IMR-90 (cell line): ENCODE data around the gene CCDC179. TPM values are rescaled to one million over a fixed set of nuclear protein-coding genes. Genes with fewer than 3 reads are reported as not detected.

Source experiments
- ATAC-seq: fragments of 200-7000 bp; cut with Tn5 transposase; 2 replicates; pipeline ENCODE4 v1.9.1; 2020; ENCODE audit warnings: low read depth, mild to moderate bottlenecking, moderate library complexity
- BruUV-seq: library from RNA; stranded (reverse); fragments of 400-500 nt; replicated peaks from 2 replicates; lab custom pipeline; 2021; lab: Mats Ljungman, UMichigan
- CTCF ChIA-PET: fragments of 300-600 bp; formaldehyde crosslinking; extraction: SDS; loops from one replicate; lab custom pipeline; 2021; ENCODE audit warnings: antibody characterized with exemption; lab: Yijun Ruan, JAX
- POLR2A ChIA-PET: fragments of 300-600 bp; sonication (Branson Sonifier 250); formaldehyde crosslinking; loops from one replicate; lab custom pipeline; 2022; ENCODE audit warnings: antibody characterized with exemption; ENCODE audit not compliant: unreplicated experiment; lab: Charles Lee
- DNase-seq: peaks from one replicate; pipeline ENCODE4 v3.0.0; 2013
- H2AFZ ChIP-seq: replicated peaks from 2 replicates; pipeline ENCODE3; 2013; ENCODE audit warnings: low read length, mild to moderate bottlenecking; ENCODE audit not compliant: poor library complexity
- H2AK5ac ChIP-seq: 2 replicates; pipeline ENCODE4 v1.6.1; 2013; ENCODE audit warnings: low read depth, low read length, inconsistent platforms
- H2AK9ac ChIP-seq: replicated peaks from 2 replicates; pipeline ENCODE3; 2013; ENCODE audit warnings: mild to moderate bottlenecking, low read depth, low read length, moderate library complexity; ENCODE audit not compliant: poor library complexity
- H2BK120ac ChIP-seq: 2 replicates; pipeline ENCODE4 v1.6.1; 2013; ENCODE audit warnings: low read depth, low read length, inconsistent platforms
- H2BK15ac ChIP-seq: 3 replicates; pipeline ENCODE4 v1.6.1; 2013; ENCODE audit warnings: low read depth, low read length, inconsistent platforms
- H2BK20ac ChIP-seq: 2 replicates; pipeline ENCODE4 v1.6.1; 2013; ENCODE audit warnings: low read depth, mild to moderate bottlenecking, inconsistent platforms, low read length, moderate library complexity
- H2BK5ac ChIP-seq: 2 replicates; pipeline ENCODE4 v1.6.1; 2013; ENCODE audit warnings: mild to moderate bottlenecking, low read depth, low read length, inconsistent platforms; ENCODE audit not compliant: poor library complexity, severe bottlenecking
- H3K14ac ChIP-seq: replicated peaks from 2 replicates; pipeline ENCODE4 v1.6.1; 2013; ENCODE audit warnings: low read depth, low read length, inconsistent platforms
- H3K18ac ChIP-seq: 2 replicates; pipeline ENCODE4 v1.6.1; 2013; ENCODE audit warnings: low read depth, low read length, control low read depth
- H3K23ac ChIP-seq: 2 replicates; pipeline ENCODE4 v1.6.1; 2013; ENCODE audit warnings: low read depth, low read length, inconsistent platforms
- H3K27ac ChIP-seq: 2 replicates; pipeline ENCODE4 v1.5.1; 2013; ENCODE audit warnings: mild to moderate bottlenecking, control low read depth, low read length; ENCODE audit not compliant: insufficient read depth
- H3K27me3 ChIP-seq: 2 replicates; pipeline ENCODE4 v1.6.1; 2013; ENCODE audit warnings: low read length; ENCODE audit not compliant: control insufficient read depth, insufficient read depth
- H3K36me3 ChIP-seq: 2 replicates; pipeline ENCODE4 v1.6.1; 2013; ENCODE audit warnings: low read length, mixed read lengths; ENCODE audit not compliant: control insufficient read depth, insufficient read depth
- H3K4ac ChIP-seq: 2 replicates; pipeline ENCODE4 v1.6.1; 2013; ENCODE audit warnings: low read depth, low read length, inconsistent platforms
- H3K4me1 ChIP-seq: 2 replicates; pipeline ENCODE4 v1.6.1; 2013; ENCODE audit warnings: low read length, mixed read lengths; ENCODE audit not compliant: control insufficient read depth, insufficient read depth
- H3K4me2 ChIP-seq: 2 replicates; pipeline ENCODE4 v1.6.1; 2013; ENCODE audit warnings: low read depth, mild to moderate bottlenecking, control low read depth, low read length, moderate library complexity
- H3K4me3 ChIP-seq: 2 replicates; pipeline ENCODE4 v1.5.1; 2013; ENCODE audit warnings: low read depth, mild to moderate bottlenecking, control low read depth, low read length, moderate library complexity; ENCODE audit not compliant: insufficient read depth
- H3K56ac ChIP-seq: 2 replicates; pipeline ENCODE4 v1.6.1; 2013; ENCODE audit warnings: low read length, inconsistent platforms; ENCODE audit not compliant: insufficient read depth; ENCODE audit errors: extremely low read depth
- H3K79me1 ChIP-seq, 2 experiments: 2 replicates each; pipeline ENCODE4 v1.6.1; 2013; ENCODE audit warnings: low read length in 2 of 2, inconsistent platforms in 1 of 2, low read depth in 1 of 2
- H3K9ac ChIP-seq: 2 replicates; pipeline ENCODE4 v1.6.1; 2013; ENCODE audit warnings: low read depth, low read length, control low read depth
- H3K9me1 ChIP-seq: 2 replicates; pipeline ENCODE4 v1.6.1; 2013; ENCODE audit warnings: low read length, inconsistent platforms; ENCODE audit not compliant: insufficient read depth
- H3K9me3 ChIP-seq: 2 replicates; pipeline ENCODE4 v1.6.1; 2013; ENCODE audit warnings: low read length; ENCODE audit not compliant: control insufficient read depth, insufficient read depth
- H4K20me1 ChIP-seq: 2 replicates; pipeline ENCODE4 v1.6.1; 2013; ENCODE audit warnings: low read length, inconsistent platforms; ENCODE audit not compliant: insufficient read depth
- H4K5ac ChIP-seq: 2 replicates; pipeline ENCODE4 v1.6.1; 2013; ENCODE audit warnings: mild to moderate bottlenecking, low read depth, low read length, control low read depth
- H4K8ac ChIP-seq, 2 experiments: 2 replicates each; pipeline ENCODE4 v1.6.1; 2013; ENCODE audit warnings: low read depth in 2 of 2, low read length in 2 of 2, control low read depth in 1 of 2, inconsistent platforms in 1 of 2
- H4K91ac ChIP-seq: 2 replicates; pipeline ENCODE4 v1.6.1; 2013; ENCODE audit warnings: low read depth, low read length, inconsistent platforms; ENCODE audit not compliant: insufficient read depth
- BHLHE40 ChIP-seq: fragments of 150-350 bp; IDR thresholded peaks from 2 replicates; pipeline ENCODE4 v1.6.1; 2016; ENCODE audit warnings: mild to moderate bottlenecking, low read depth, low read length
- CEBPB ChIP-seq: IDR thresholded peaks from 2 replicates; pipeline ENCODE4 v1.6.1; 2012; ENCODE audit warnings: low read depth, low read length, improper control_type of control experiment
- CHD1 ChIP-seq: IDR thresholded peaks from 2 replicates; pipeline ENCODE4 v1.6.1; 2012; ENCODE audit warnings: low read depth, low read length, improper control_type of control experiment
- CTCF ChIP-seq: conservative IDR thresholded peaks from 2 replicates; pipeline ENCODE4 v1.5.1; 2012; ENCODE audit warnings: mild to moderate bottlenecking, low read depth, low read length, improper control_type of control experiment
- ELK1 ChIP-seq: fragments of 150-350 bp; IDR thresholded peaks from 2 replicates; pipeline ENCODE4 v1.6.1; 2016; ENCODE audit warnings: low read depth, mild to moderate bottlenecking, low read length, moderate library complexity, borderline replicate concordance
- FOS ChIP-seq: fragments of 150-350 bp; IDR thresholded peaks from 2 replicates; pipeline ENCODE4 v1.6.1; 2016; ENCODE audit warnings: low read depth, low read length
- MAFK ChIP-seq: IDR thresholded peaks from 2 replicates; pipeline ENCODE4 v1.6.1; 2012; ENCODE audit warnings: low read depth, low read length, improper control_type of control experiment
- MXI1 ChIP-seq: IDR thresholded peaks from 2 replicates; pipeline ENCODE4 v1.6.1; 2012; ENCODE audit warnings: low read depth, mild to moderate bottlenecking, low read length, moderate library complexity, borderline replicate concordance
- NFE2L2 ChIP-seq: fragments of 150-350 bp; IDR thresholded peaks from 2 replicates; pipeline ENCODE4 v1.6.1; 2016; ENCODE audit warnings: low read depth, mild to moderate bottlenecking, low read length
- POLR2A ChIP-seq: IDR thresholded peaks from 2 replicates; pipeline ENCODE4 v1.6.1; 2012; ENCODE audit warnings: mild to moderate bottlenecking, low read depth, low read length
- RAD21 ChIP-seq: IDR thresholded peaks from 2 replicates; pipeline ENCODE4 v1.6.1; 2012; ENCODE audit warnings: low read length, improper control_type of control experiment
- RCOR1 ChIP-seq: IDR thresholded peaks from 2 replicates; pipeline ENCODE4 v1.6.1; 2012; ENCODE audit warnings: mild to moderate bottlenecking, low read length, improper control_type of control experiment; ENCODE audit not compliant: insufficient replicate concordance
- RFX5 ChIP-seq: IDR thresholded peaks from 2 replicates; pipeline ENCODE4 v1.8.0; 2012; ENCODE audit warnings: low read depth, mild to moderate bottlenecking, low read length, moderate library complexity
- SMC3 ChIP-seq: fragments of 150-350 bp; IDR thresholded peaks from 2 replicates; pipeline ENCODE4 v1.6.1; 2016; ENCODE audit warnings: low read depth, mild to moderate bottlenecking, antibody characterized with exemption, low read length, moderate library complexity
- USF2 ChIP-seq: fragments of 150-350 bp; IDR thresholded peaks from 2 replicates; pipeline ENCODE4 v1.6.1; 2017; ENCODE audit warnings: mild to moderate bottlenecking, antibody characterized with exemption, low read length, low read depth
- WGBS, 2 experiments: methylation state at CpG; one replicate each; pipeline versions ENCODE4 v1.1.5 to v1.1.7; 2013; ENCODE audit warnings: missing lambda C conversion rate in 2 of 2; ENCODE audit not compliant: insufficient read length in 1 of 2; ENCODE audit errors: extremely low coverage in 2 of 2; 5-methylcytosine and 5-hydroxymethylcytosine counted together
- dilution Hi-C: fragments of 300-500 bp; cut with HindIII; formaldehyde crosslinking; loops from one replicate; pipeline ENCODE4 v1.14.3; 2018; ENCODE audit warnings: low sequenced_read_pairs; ENCODE audit not compliant: unreplicated experiment
- in situ Hi-C: fragments of 300-500 bp; cut with MboI; formaldehyde crosslinking; loops from 3 replicates; pipeline ENCODE4 v1.14.3; 2019; ENCODE audit warnings: low sequenced_read_pairs, inconsistent platforms, mixed read lengths
- intact Hi-C: fragments of 100-400 bp; cut with micrococcal nuclease; formaldehyde crosslinking; loops from 2 replicates; pipeline ENCODE4 v1.10.0; 2022
- polyA plus RNA-seq, 3 experiments: library from polyadenylated mRNA; depleted of rRNA; stranded (reverse); fragments of >200 nt; gene quantifications; 2 replicates each; pipeline ENCODE4 v1.2.3, GENCODE V29; 2012; ENCODE audit warnings: low replicate concordance in 1 of 3
- total RNA-seq: library from RNA; depleted of rRNA; stranded (reverse); fragments of >200 nt; gene quantifications from 2 replicates; pipeline ENCODE4 v1.2.3, GENCODE V29; 2012

Gene CCDC179
- total and polyA plus RNA-seq, 2 of the 4 experiments (the other 2 are of a cell fraction) = not detected

- Histone ChIP-seq H3K23ac (no peak overlapping the region), H3K27me3 (no peaks in the 10 kb centered on the region), H4K91ac (no peak overlapping the region), H3K9me3 (no peaks in the 10 kb centered on the region), H3K4ac (0 out of 2 replicates have a peak overlapping the region, but pooled peaks have one; percentile 54), H3K14ac (no peak overlapping the region), H2AFZ (no peak overlapping the region), H3K18ac (no peak overlapping the region), H2AK5ac (no peak overlapping the region), H2AK9ac (no peak overlapping the region), H2BK15ac (no peak overlapping the region), H3K9ac (no peak overlapping the region), H2BK20ac (peak overlapping the region; percentile 58; the same call in 1 of the 2 replicates), H3K4me2 (no peak overlapping the region), H2BK5ac (peak overlapping the region; percentile 26), H3K9me1 (no peaks in the 10 kb centered on the region), H4K5ac (no peak overlapping the region), H4K8ac (no peak overlapping the region), H3K27ac (no peak overlapping the region), H3K36me3 (no peaks in the 10 kb centered on the region), H2BK120ac (peak overlapping the region; percentile 84), H3K56ac (no peak overlapping the region), H3K4me3 (no peak overlapping the region), H3K79me1 (no peaks in the 10 kb centered on the region), H3K4me1 (peaks cover 4% of the 10 kb centered on the region), H4K20me1 (no peaks in the 10 kb centered on the region)
- POLR2A ChIA-PET = no interaction called here
- ATAC-seq (peak; percentile 79), DNase-seq (peak; percentile 89)
- BruUV-seq = no TSS peak
- WGBS, 2 experiments = no CpG with 5 or more reads among the region's 2 CpGs
- CTCF ChIA-PET = interaction anchor here (0.6 to 1.7 kb wide), 12 partner anchors 9 to 1510 kb away, joined by 3 to 6 read pairs (median 3); no protein-coding TSS in a partner anchor
- intact Hi-C loops (loop anchor here (2.0 to 10.0 kb wide), 8 partner anchors 145 to 1619 kb away; partner anchors contain the start of gene LUZP2), in situ Hi-C loops (loop anchor here (25.0 kb wide), 1 partner anchor 1511 kb away; no protein-coding TSS in a partner anchor), dilution Hi-C loops (no loop called here)
- TF ChIP-seq CTCF (peak; percentile 99), SMC3 (peak; percentile 76), MXI1 (no peak), CEBPB (no peak), POLR2A (no peak), FOS (no peak), MAFK (no peak), ELK1 (no peak), RAD21 (peak; percentile 90), USF2 (no peak), RCOR1 (no peak), NFE2L2 (no peak), BHLHE40 (no peak), CHD1 (no peak), RFX5 (no peak)
Measured at GRCh38 chr11:22875869-22876473, 15.7 kb upstream of the CCDC179 start.
